Right ventricle myocardium superior (tissue), 1 donor: ENCODE data around the gene SMYD3. TPM values are rescaled to one million over a fixed set of nuclear protein-coding genes. Genes with fewer than 3 reads are reported as not detected.

Source experiments
- ATAC-seq: fragments of 200-7000 bp; cut with Tn5 transposase; one replicate; pipeline ENCODE4 v1.9.1; 2020; ENCODE audit warnings: mild to moderate bottlenecking; ENCODE audit not compliant: poor library complexity
- DNase-seq: peaks from one replicate; pipeline ENCODE4 v3.0.0-alpha.2; 2020
- intact Hi-C: fragments of 100-400 bp; cut with DNase I; formaldehyde crosslinking; loops from one replicate; pipeline ENCODE4 v1.11.2; 2022
- total RNA-seq: library from RNA; stranded (reverse); fragmentation: NEBNext Ultra II Directional; extraction: Animal tissue kit (Norgen Biotek cat#: 25700); gene quantifications from one replicate; pipeline ENCODE4 v1.2.1, GENCODE V29; 2021
- donor health status: DM: no; HTN: yes; CAD: no; lungs with severe emphysema.

SMYD3 gene
- total RNA-seq, 1 donor from 2014 or later = 9.4 TPM

GRCh38 chr1:246155923-246156322 is 351.2 kb downstream of the SMYD3 start:
- no peak for ATAC-seq
- intact Hi-C loops = no loop called here
- no peak for DNase-seq

GRCh38 chr1:246153796-246154212 is 353.3 kb downstream of the SMYD3 start:
- intact Hi-C loops = no loop called here
- DNase-seq (no peak), ATAC-seq (no peak)

DNA sequence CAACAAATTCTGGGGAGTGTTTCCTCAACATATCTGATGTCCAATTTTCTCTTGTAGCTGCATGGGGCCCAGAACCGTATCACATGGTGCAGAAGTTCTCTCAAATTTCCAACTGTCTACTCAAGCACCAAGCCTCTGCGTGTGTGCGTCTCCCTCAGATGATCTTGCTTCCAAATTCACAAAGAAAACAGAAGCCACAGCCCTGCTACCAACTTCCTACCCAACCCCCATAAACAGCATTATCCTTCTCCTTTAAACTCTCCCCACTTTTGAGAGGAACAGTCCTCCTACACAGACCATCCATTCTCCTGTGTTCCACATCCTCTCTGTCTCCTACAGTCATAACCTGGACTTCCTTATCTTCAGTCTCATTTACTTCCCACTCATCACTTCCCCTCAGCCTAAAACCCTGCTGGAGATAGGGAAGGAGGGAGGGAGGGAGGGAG is 354.1 kb downstream of the SMYD3 start:
- DNase-seq = no peak
- intact Hi-C loops = no loop called here
- ATAC-seq = no peak

- intact Hi-C loops = no loop called here
- ATAC-seq (no peak), DNase-seq (no peak)
These were observed 355.2 kb downstream of the SMYD3 start for GRCh38 chr1:246151796-246152434.

DNA sequence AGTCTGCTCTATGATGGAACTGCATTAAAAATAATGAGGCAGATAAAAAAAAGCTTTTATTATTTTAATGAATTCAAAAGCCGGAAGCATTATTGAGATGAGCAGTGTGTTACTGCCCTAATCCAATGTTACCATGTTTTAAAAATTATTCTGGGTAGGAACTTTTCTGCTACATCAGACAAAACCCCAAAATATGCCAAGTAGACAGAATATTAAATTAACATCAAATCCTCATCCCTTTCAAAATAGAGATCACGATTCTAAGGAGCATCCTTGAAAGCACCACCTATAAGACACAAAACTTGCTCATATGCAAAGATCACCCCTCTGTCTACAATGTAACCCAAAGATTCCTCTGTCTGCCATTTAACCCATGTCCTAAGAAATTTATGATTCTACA is 357.5 kb downstream of the SMYD3 start:
- no peak for ATAC-seq
- intact Hi-C loops = no loop called here

GRCh38 chr1:246147524-246148461 is 359.3 kb downstream of the SMYD3 start:
- no peak for ATAC-seq
- intact Hi-C loops = no loop called here
- DNase-seq = no peak

More for the DNA sequence above, 357.5 kb downstream of the SMYD3 start:
- DNase-seq = no peak

- ATAC-seq = no peak
- intact Hi-C loops = no loop called here
These were observed 360.1 kb downstream of the SMYD3 start for GRCh38 chr1:246146804-246147523.

DNA sequence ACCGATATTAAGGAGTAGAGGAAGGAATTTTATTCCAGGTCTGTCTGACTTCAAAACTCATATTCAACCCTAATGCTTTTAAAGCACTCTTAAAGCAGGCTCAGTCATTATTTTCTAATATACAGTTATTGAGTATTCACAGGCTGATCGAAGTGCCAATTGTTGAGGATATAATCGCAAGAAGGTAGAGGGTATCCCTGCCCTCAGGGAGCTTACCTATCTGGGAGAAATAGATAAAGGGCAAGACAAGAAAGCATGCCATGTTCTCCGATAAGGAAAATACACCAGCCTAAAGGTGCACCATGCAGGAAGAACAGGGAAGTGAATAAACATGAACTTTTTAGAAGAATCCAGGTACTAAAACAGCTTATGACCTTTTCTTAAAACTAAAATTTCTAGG is 361.2 kb downstream of the SMYD3 start:
- DNase-seq (no peak), ATAC-seq (no peak)
- intact Hi-C loops = no loop called here

More at GRCh38 chr1:246146804-246147523, 360.1 kb downstream of the SMYD3 start:
- no peak for DNase-seq

GRCh38 chr1:246144931-246145330 is 362.1 kb downstream of the SMYD3 start:
- intact Hi-C loops = no loop called here
- ATAC-seq (no peak), DNase-seq (no peak)

- DNase-seq = no peak
- intact Hi-C loops = no loop called here
- no peak for ATAC-seq
These were observed 364.7 kb downstream of the SMYD3 start for GRCh38 chr1:246142320-246142893.

- no peak for ATAC-seq
- intact Hi-C loops = no loop called here
These were observed 365.8 kb downstream of the SMYD3 start for GRCh38 chr1:246141306-246141705.

GRCh38 chr1:246139745-246140182 is 367.3 kb downstream of the SMYD3 start:
- no peak for DNase-seq
- intact Hi-C loops = no loop called here
- no peak for ATAC-seq

More at GRCh38 chr1:246141306-246141705, 365.8 kb downstream of the SMYD3 start:
- DNase-seq = no peak

GRCh38 chr1:246138781-246139180 is 368.3 kb downstream of the SMYD3 start:
- no peak for ATAC-seq
- intact Hi-C loops = no loop called here

DNA sequence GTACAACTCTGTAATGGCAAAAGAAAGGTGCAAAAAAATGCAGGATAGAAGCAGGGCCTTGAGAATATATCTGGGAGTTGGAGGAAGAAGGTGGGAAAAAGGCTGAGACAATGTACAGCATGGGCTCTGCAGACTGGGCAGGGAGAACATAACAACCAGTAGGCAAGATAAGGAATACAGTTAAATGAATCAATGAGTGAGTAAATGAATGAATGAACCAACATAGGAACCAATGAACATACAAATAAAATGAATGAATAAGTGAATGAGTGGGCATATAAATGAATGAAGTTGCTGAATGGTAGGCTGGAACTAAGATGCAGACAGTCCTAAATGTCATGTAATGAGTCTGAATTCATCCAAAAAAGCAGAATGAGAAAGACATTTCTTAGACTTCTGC is 370.6 kb downstream of the SMYD3 start:
- intact Hi-C loops = no loop called here
- DNase-seq (no peak), ATAC-seq (no peak)

More at GRCh38 chr1:246138781-246139180, 368.3 kb downstream of the SMYD3 start:
- no peak for DNase-seq

DNA sequence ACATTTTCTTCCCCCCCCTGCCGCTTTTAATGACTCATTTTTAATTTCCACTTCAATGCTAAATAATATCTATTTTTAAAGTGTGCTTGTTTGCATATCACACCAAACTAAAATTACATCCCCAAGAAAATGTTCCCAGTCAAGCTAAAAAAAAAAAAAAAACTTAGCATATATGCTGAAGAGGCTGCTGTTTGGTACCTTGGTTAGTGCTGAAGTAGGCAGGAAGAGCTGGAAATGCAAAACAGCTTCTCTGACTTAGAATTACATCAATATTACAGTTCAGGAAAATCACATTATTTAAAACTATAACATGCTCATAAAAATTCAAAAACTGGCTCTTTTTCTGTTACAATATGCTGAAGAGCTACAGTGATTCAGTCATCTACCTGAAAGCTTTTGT is 372.3 kb downstream of the SMYD3 start:
- intact Hi-C loops = no loop called here
- DNase-seq = no peak
- no peak for ATAC-seq

DNA sequence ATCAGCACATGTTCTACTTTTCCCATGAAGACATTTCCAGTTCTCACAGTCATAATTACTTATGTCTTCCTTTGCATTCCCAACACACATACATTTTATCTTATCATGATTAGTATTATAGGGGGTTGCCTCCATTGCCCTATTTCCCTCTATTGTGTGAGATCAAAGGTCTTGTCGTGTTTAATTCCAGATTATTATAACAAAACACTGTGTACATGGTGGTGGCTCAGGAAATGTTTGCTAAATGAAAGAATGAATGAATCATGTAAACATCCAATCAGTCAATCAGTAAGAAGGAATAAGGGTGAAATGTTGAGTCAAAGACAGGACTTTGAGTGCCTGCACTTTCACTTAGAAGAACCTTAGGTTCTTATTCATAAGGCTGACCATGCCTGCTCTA is 376.0 kb downstream of the SMYD3 start:
- intact Hi-C loops = no loop called here
- DNase-seq (no peak), ATAC-seq (no peak)

DNA sequence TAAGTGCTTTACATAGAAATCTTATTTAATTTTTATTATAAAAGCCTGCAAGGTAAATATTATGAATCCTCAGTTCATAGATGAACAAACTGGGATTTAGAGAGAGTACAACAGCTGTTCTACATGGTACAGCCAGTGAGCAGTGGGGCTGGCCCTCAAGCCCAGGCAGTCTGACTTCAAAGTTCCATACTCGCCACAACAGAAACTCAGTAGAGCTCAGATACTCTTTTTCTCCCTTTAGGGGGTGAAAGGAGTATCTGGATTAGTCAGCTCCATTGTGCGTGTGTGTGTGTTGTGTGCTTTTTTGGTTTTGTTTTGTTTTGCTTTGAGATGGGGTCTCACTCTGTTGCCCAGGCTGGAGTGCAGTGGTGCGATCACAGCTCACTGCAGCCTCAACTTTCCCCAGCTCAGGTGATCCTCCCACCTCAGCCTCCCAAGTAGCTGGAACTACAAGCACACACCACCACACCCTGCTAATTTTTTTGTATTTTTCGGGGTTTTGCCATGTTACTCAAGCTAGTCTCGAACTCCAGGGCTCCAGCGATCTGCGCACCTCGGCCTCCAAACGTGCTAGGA is 378.5 kb downstream of the SMYD3 start:
- ATAC-seq = no peak
- intact Hi-C loops = no loop called here
- DNase-seq = no peak

DNA sequence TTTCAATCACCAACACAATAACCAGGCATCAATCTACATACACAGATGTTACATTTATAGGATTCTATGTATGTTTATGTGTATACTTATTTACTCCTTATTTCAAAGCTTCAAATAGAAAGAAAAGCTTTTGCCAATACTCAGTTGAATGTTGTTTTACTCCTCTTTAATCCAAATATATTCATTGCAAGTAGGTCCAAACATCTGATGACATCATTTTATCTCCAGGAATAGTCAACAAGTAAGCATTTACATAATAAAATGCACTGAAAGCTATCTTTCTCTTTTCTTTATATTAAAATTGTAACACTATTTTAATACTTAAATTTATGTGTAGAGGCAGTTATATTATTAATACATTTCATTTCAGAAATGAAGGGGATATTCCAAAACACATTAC is 380.5 kb downstream of the SMYD3 start:
- intact Hi-C loops = no loop called here
- ATAC-seq (no peak), DNase-seq (no peak)

- ATAC-seq (no peak), DNase-seq (no peak)
- intact Hi-C loops = no loop called here
These were observed 385.0 kb downstream of the SMYD3 start for GRCh38 chr1:246122071-246122470.
